GM12864 (cell line): ENCODE measurements around the gene SPEF2.

Experiments used
- DNase-seq: peaks from one replicate; pipeline ENCODE4 v3.0.0-alpha.2; 2011; ENCODE audit warnings: low read depth
- H3K4me3 ChIP-seq: 2 replicates; pipeline ENCODE4 v1.5.1; 2011; ENCODE audit warnings: mild to moderate bottlenecking, low read depth, low read length, control low read depth
- CTCF ChIP-seq: IDR thresholded peaks from 2 replicates; pipeline ENCODE4 v1.5.1; 2011; ENCODE audit warnings: low read depth, mild to moderate bottlenecking, moderate library complexity, low read length, control low read depth, inconsistent platforms; ENCODE audit errors: missing control alignments

SPEF2 gene

GRCh38 chr5:35651002-35651756, 33.5 kb downstream of the SPEF2 start:
- no peak overlapping the region for H3K4me3 ChIP-seq
- peak; percentile 1 for DNase-seq
- peak; percentile 40 for TF ChIP-seq CTCF

GRCh38 chr5:35656721-35657120, 39.1 kb downstream of the SPEF2 start:
- DNase-seq, result no peak
- no peak overlapping the region for H3K4me3 ChIP-seq
- TF ChIP-seq CTCF, result no peak

DNA sequence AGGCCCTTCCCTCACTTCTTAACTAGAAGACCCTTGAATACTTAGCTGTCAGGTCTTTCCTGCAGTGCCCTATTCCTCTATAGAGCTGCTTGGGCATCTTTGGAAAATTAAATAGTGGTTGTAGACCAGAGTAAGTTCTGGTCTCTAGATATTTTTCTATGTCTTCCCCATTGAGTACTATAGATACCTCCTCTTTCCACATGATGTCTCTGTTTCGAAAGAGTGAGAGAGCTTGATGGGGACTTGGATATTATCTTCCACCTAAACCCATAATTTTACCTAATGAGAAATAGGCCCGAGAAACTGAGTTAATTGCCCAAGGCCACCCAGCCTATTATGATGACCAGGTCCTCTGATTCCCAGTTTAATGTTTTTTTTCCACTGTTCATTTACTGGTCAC, 40.2 kb downstream of the SPEF2 start:
- no peak for DNase-seq
- no peak for TF ChIP-seq CTCF
- H3K4me3 ChIP-seq, result no peak overlapping the region

DNA sequence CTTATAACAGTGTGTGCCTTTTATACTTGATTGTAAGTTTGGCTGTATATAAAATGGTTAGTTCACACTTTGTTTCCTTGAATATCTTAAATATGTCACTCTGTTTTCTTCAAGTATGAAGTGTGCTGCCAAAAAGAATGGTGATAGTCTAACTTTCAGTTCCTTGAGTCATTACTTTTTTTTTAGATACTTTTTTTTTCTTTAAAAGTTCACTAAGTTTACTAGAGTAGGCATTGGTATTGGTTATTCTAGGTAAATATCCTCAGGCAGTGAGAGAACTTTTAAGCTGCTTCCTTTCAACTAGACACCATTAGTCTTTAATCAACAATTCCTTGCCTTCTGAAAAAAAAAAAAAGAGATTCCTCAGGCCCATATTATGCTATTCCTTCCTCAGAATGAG, 41.9 kb downstream of the SPEF2 start:
- no peak for TF ChIP-seq CTCF
- no peak for DNase-seq
- no peak overlapping the region for H3K4me3 ChIP-seq

DNA sequence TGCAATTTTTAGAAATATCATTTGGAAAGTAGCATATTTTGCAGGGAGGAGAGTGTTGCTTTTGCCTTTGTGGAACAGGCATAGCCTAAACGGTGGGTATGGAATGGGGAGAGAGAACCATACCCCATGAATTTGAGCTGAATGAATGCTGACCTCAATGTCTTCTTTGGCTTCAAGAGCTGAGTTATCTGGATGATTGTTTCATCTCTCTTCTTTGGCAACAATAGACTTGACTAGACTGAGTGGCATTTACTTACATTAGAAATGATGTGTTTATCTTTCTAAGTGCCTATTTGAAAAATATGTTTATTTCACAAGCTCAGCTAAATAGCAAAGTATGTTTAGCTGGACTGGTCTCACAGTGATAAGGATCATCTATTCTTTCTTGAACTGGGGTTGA, 42.8 kb downstream of the SPEF2 start:
- DNase-seq, result no peak
- TF ChIP-seq CTCF, result no peak
- H3K4me3 ChIP-seq, result no peak overlapping the region

GRCh38 chr5:35664584-35664983, 46.9 kb downstream of the SPEF2 start:
- DNase-seq, result no peak
- H3K4me3 ChIP-seq, result no peak overlapping the region
- no peak for TF ChIP-seq CTCF

DNA sequence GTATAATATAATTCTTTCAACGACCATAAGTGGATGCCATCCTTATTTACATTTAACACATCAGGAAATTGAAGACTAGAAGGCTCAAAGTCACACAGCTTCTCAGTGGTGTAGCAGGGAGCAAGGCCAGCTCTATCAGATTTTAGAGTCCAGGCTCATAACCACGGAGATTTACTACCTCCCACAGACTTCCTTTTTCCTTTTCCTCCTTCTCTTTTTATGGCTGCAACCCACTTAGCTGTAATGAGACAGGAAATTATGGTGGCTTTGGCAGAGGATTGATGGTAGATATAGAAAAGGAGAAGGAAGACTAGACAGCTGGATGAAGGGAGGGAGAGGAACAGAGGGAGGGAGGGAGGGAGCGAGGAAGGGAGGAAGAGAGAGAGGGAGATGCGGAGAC, 47.4 kb downstream of the SPEF2 start:
- no peak for DNase-seq
- TF ChIP-seq CTCF, result no peak
- H3K4me3 ChIP-seq, result no peak overlapping the region
